ENCODE data around the gene REM1. TPM values are rescaled to one million over a fixed set of nuclear protein-coding genes. Genes with fewer than 3 reads are reported as not detected.
"Not testable (repeated sequence)": the region's sequence is repeated elsewhere in the genome, so short reads cannot be mapped to it uniquely, and the experiment has no call there.

REM1 gene
- total and polyA plus RNA-seq, 2 donors from 2014 or later: 2.0 to 2.5 TPM

GRCh38 chr20:31497838-31498540, 22.9 kb downstream of the REM1 start:
- H3K27me3 ChIP-seq (ENCODE audit: control insufficient read depth, insufficient read depth, low read length): no peaks in the 10 kb centered on the region
- no peak overlapping the region for H3K4me3 ChIP-seq (ENCODE audit: low read length in 3 of 3)
- no peaks in the 10 kb centered on the region for H3K36me3 ChIP-seq (ENCODE audit: control insufficient read depth in 2 of 3, insufficient read depth in 3 of 3, low read length in 3 of 3)
- TF ChIP-seq CTCF (IDR thresholded peaks at IDR 0.05; ENCODE audit: borderline replicate concordance, extremely low read depth, insufficient read depth): no peak
- H3K4me1 ChIP-seq (ENCODE audit: control insufficient read depth in 2 of 3, insufficient read depth in 2 of 3, low read depth in 1 of 3, low read length in 3 of 3): peaks cover 0 to 3% (median 0%) of the 10 kb centered on the region in 3 donors
- FAIRE-seq (no peak), DNase-seq (peak in 1 of 5 donors; percentile 84)
- no peak overlapping the region for H3K27ac ChIP-seq (ENCODE audit: low read depth in 2 of 2, low read length in 2 of 2)
- H3K9ac ChIP-seq (ENCODE audit: low read length in 3 of 3): no peak overlapping the region
- intact Hi-C loops (cut with DNase I): no loop called here
- no peaks in the 10 kb centered on the region for H3K9me3 ChIP-seq (ENCODE audit: control insufficient read depth in 2 of 3, insufficient read depth in 1 of 3, low read length in 3 of 3)

DNA sequence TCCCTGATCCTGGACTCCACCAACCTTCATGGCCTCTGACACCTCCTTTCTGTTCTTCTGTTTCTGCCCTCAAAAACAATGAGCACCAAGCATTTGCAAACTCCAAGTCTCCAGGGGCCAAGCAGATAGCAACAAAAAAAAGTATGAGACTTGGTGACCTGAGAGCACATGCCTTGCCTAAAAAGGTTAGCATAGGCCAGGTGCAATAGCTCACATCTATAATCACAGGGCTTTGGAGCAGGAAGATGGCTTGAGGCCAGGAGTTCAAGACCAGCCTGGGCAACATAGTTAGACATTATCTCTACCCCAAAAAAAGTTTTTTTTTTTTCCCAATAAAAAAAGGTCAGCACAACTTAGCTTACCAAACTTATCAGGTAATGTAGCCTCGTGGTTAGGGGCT, 25.4 kb downstream of the REM1 start:
- Histone ChIP-seq H3K9ac (ENCODE audit: low read length in 3 of 3) (no peak overlapping the region), H3K27ac (ENCODE audit: low read depth in 2 of 2, low read length in 2 of 2) (no peak overlapping the region), H3K4me1 (ENCODE audit: control insufficient read depth in 2 of 3, insufficient read depth in 2 of 3, low read depth in 1 of 3, low read length in 3 of 3) (peaks cover 0 to 3% (median 0%) of the 10 kb centered on the region in 3 donors), H3K36me3 (ENCODE audit: control insufficient read depth in 2 of 3, insufficient read depth in 3 of 3, low read length in 3 of 3) (no peaks in the 10 kb centered on the region), H3K9me3 (ENCODE audit: control insufficient read depth in 2 of 3, insufficient read depth in 1 of 3, low read length in 3 of 3) (no peaks in the 10 kb centered on the region), H3K4me3 (ENCODE audit: low read length in 3 of 3) (no peak overlapping the region), H3K27me3 (ENCODE audit: control insufficient read depth, insufficient read depth, low read length) (no peaks in the 10 kb centered on the region)
- FAIRE-seq (no peak), DNase-seq (no peak)
- intact Hi-C loops (cut with DNase I): loop anchor here (5.0 kb wide), 1 partner anchor 43 kb away; no protein-coding TSS in a partner anchor
- TF ChIP-seq CTCF (IDR thresholded peaks at IDR 0.05; ENCODE audit: borderline replicate concordance, extremely low read depth, insufficient read depth): no peak

GRCh38 chr20:31502884-31503673, 28.0 kb downstream of the REM1 start:
- not testable (repeated sequence) for H3K4me1 ChIP-seq (ENCODE audit: control insufficient read depth in 2 of 3, insufficient read depth in 2 of 3, low read depth in 1 of 3, low read length in 3 of 3); H3K9ac ChIP-seq (ENCODE audit: low read length in 3 of 3); H3K27me3 ChIP-seq (ENCODE audit: control insufficient read depth, insufficient read depth, low read length); FAIRE-seq; H3K4me3 ChIP-seq (ENCODE audit: low read length in 3 of 3); H3K27ac ChIP-seq (ENCODE audit: low read depth in 2 of 2, low read length in 2 of 2); H3K36me3 ChIP-seq (ENCODE audit: control insufficient read depth in 2 of 3, insufficient read depth in 3 of 3, low read length in 3 of 3); H3K9me3 ChIP-seq (ENCODE audit: control insufficient read depth in 2 of 3, insufficient read depth in 1 of 3, low read length in 3 of 3)
- peak; percentile 77 to 95 (median 86) for DNase-seq
- peak; percentile 94 for TF ChIP-seq CTCF (IDR thresholded peaks at IDR 0.05; ENCODE audit: borderline replicate concordance, extremely low read depth, insufficient read depth)
- intact Hi-C loops (cut with DNase I): loop anchor here (5.0 kb wide), 1 partner anchor 46 kb away; no protein-coding TSS in a partner anchor
